ENCODE results near the gene MICA. TPM values are rescaled to one million over a fixed set of nuclear protein-coding genes. Genes with fewer than 3 reads are reported as not detected.
A peak's percentile ranks its signal among the peaks of the same experiment; 100 is the strongest.
"Not testable (repeated sequence)": the region's sequence is repeated elsewhere in the genome, so short reads cannot be mapped to it uniquely, and the experiment has no call there.

Gene MICA
- total RNA-seq, 3 donors from 2014 or later: 4.0 to 6.4 (median 4.7) TPM

GRCh38 chr6:31394381-31394780, 9.0 kb upstream of the MICA start:
- DNase-seq (no peak), ATAC-seq (no peak)
- no peak overlapping the region for H3K4me3 Mint-ChIP-seq
- no peaks in the 10 kb centered on the region for H3K9me3 Mint-ChIP-seq
- H3K27me3 Mint-ChIP-seq (ENCODE audit: low read depth): no peaks in the 10 kb centered on the region
- peaks cover 11% of the 10 kb centered on the region for H3K4me1 Mint-ChIP-seq (ENCODE audit: low read depth)
- H3K36me3 Mint-ChIP-seq (ENCODE audit: insufficient read depth): peaks cover 8% of the 10 kb centered on the region

GRCh38 chr6:31395832-31396231, 7.6 kb upstream of the MICA start:
- Mint-ChIP-seq H3K4me3 (no peak overlapping the region), H3K9me3 (no peaks in the 10 kb centered on the region), H3K4me1 (ENCODE audit: low read depth) (peaks cover 16% of the 10 kb centered on the region), H3K36me3 (ENCODE audit: insufficient read depth) (peaks cover 8% of the 10 kb centered on the region), H3K27me3 (ENCODE audit: low read depth) (no peaks in the 10 kb centered on the region)
- DNase-seq (no peak), ATAC-seq (no peak)

- ATAC-seq (peak; percentile 71 to 84), DNase-seq (peak; percentile 88)
- Mint-ChIP-seq H3K4me1 (ENCODE audit: low read depth) (peaks cover 24% of the 10 kb centered on the region), H3K36me3 (ENCODE audit: insufficient read depth) (peaks cover 8% of the 10 kb centered on the region), H3K4me3 (no peak overlapping the region), H3K27me3 (ENCODE audit: low read depth) (no peaks in the 10 kb centered on the region), H3K9me3 (no peaks in the 10 kb centered on the region)
Measured at GRCh38 chr6:31396422-31397152, 6.8 kb upstream of the MICA start.

GRCh38 chr6:31397153-31397499, 6.3 kb upstream of the MICA start:
- ATAC-seq, H3K4me3 Mint-ChIP-seq: not testable (repeated sequence)

GRCh38 chr6:31397901-31398525, 5.4 kb upstream of the MICA start:
- peaks cover 8% of the 10 kb centered on the region for H3K36me3 Mint-ChIP-seq (ENCODE audit: insufficient read depth)
- H3K4me3 Mint-ChIP-seq: no peak overlapping the region
- DNase-seq (no peak), ATAC-seq (no peak)
- peaks cover 37% of the 10 kb centered on the region for H3K4me1 Mint-ChIP-seq (ENCODE audit: low read depth)
- no peaks in the 10 kb centered on the region for H3K27me3 Mint-ChIP-seq (ENCODE audit: low read depth)
- no peaks in the 10 kb centered on the region for H3K9me3 Mint-ChIP-seq

More at GRCh38 chr6:31397153-31397499, 6.3 kb upstream of the MICA start:
- DNase-seq; H3K36me3 Mint-ChIP-seq (ENCODE audit: insufficient read depth); H3K9me3 Mint-ChIP-seq; H3K27me3 Mint-ChIP-seq (ENCODE audit: low read depth): not testable (repeated sequence)
- H3K4me1 Mint-ChIP-seq (ENCODE audit: low read depth): peaks cover 29% of the 10 kb centered on the region

GRCh38 chr6:31399589-31400466, 3.6 kb upstream of the MICA start:
- no peaks in the 10 kb centered on the region for H3K36me3 Mint-ChIP-seq (ENCODE audit: insufficient read depth)
- ATAC-seq: peak in 1 of 2 donors; percentile 19
- peaks cover 48% of the 10 kb centered on the region for H3K4me1 Mint-ChIP-seq (ENCODE audit: low read depth)

GRCh38 chr6:31400467-31401289, 2.7 kb upstream of the MICA start:
- H3K27me3 Mint-ChIP-seq (ENCODE audit: low read depth): no peaks in the 10 kb centered on the region
- peaks cover 51% of the 10 kb centered on the region for H3K4me1 Mint-ChIP-seq (ENCODE audit: low read depth)
- H3K9me3 Mint-ChIP-seq: no peaks in the 10 kb centered on the region
- peak; percentile 67 for DNase-seq
- no peaks in the 10 kb centered on the region for H3K36me3 Mint-ChIP-seq (ENCODE audit: insufficient read depth)
- peak; percentile 39 for ATAC-seq
- H3K4me3 Mint-ChIP-seq: peak overlapping the region; percentile 95

More at GRCh38 chr6:31399589-31400466, 3.6 kb upstream of the MICA start:
- Mint-ChIP-seq H3K4me3 (peak overlapping the region; percentile 95), H3K9me3 (no peaks in the 10 kb centered on the region), H3K27me3 (ENCODE audit: low read depth) (no peaks in the 10 kb centered on the region)
- peak; percentile 56 for DNase-seq

- Mint-ChIP-seq H3K36me3 (ENCODE audit: insufficient read depth) (no peaks in the 10 kb centered on the region), H3K4me1 (ENCODE audit: low read depth) (peaks cover 58% of the 10 kb centered on the region), H3K4me3 (peak overlapping the region; percentile 95), H3K27me3 (ENCODE audit: low read depth) (no peaks in the 10 kb centered on the region), H3K9me3 (no peaks in the 10 kb centered on the region)
- ATAC-seq: no peak
- no peak for DNase-seq
Measured at GRCh38 chr6:31401403-31401802, 2.0 kb upstream of the MICA start.

- DNase-seq: peak; percentile 37
- peak; percentile 17 to 19 for ATAC-seq
- H3K4me3 Mint-ChIP-seq: peak overlapping the region; percentile 95
- H3K4me1 Mint-ChIP-seq (ENCODE audit: low read depth): peaks cover 62% of the 10 kb centered on the region
- peaks cover under 1% of the 10 kb centered on the region for H3K36me3 Mint-ChIP-seq (ENCODE audit: insufficient read depth)
- no peaks in the 10 kb centered on the region for H3K27me3 Mint-ChIP-seq (ENCODE audit: low read depth)
- H3K9me3 Mint-ChIP-seq: no peaks in the 10 kb centered on the region
Measured at GRCh38 chr6:31402324-31403282, 792 bp upstream of the MICA start.

- H3K36me3 Mint-ChIP-seq (ENCODE audit: insufficient read depth): not testable (repeated sequence)
Measured at GRCh38 chr6:31404061-31404364, 618 bp downstream of the MICA start.

GRCh38 chr6:31405996-31406395, 2.6 kb downstream of the MICA start:
- DNase-seq (no peak), ATAC-seq (no peak)
- peaks cover 9% of the 10 kb centered on the region for H3K36me3 Mint-ChIP-seq (ENCODE audit: insufficient read depth)
- peaks cover 74% of the 10 kb centered on the region for H3K4me1 Mint-ChIP-seq (ENCODE audit: low read depth)
- no peaks in the 10 kb centered on the region for H3K27me3 Mint-ChIP-seq (ENCODE audit: low read depth)
- H3K4me3 Mint-ChIP-seq: no peak overlapping the region
- H3K9me3 Mint-ChIP-seq: no peaks in the 10 kb centered on the region

More at GRCh38 chr6:31404061-31404364, 618 bp downstream of the MICA start:
- H3K27me3 Mint-ChIP-seq (ENCODE audit: low read depth); ATAC-seq; DNase-seq; H3K9me3 Mint-ChIP-seq: not testable (repeated sequence)
- Mint-ChIP-seq H3K4me3 (peak overlapping the region; percentile 95), H3K4me1 (ENCODE audit: low read depth) (peaks cover 70% of the 10 kb centered on the region)

- H3K4me3 Mint-ChIP-seq: no peak overlapping the region
- H3K4me1 Mint-ChIP-seq (ENCODE audit: low read depth): peaks cover 57% of the 10 kb centered on the region
- H3K9me3 Mint-ChIP-seq: no peaks in the 10 kb centered on the region
- H3K36me3 Mint-ChIP-seq (ENCODE audit: insufficient read depth): peaks cover 10% of the 10 kb centered on the region
- H3K27me3 Mint-ChIP-seq (ENCODE audit: low read depth): no peaks in the 10 kb centered on the region
- no peak for DNase-seq
- ATAC-seq: peak in 1 of 2 donors; percentile 24
Measured at GRCh38 chr6:31407699-31408098, 4.3 kb downstream of the MICA start.

- H3K27me3 Mint-ChIP-seq (ENCODE audit: low read depth): no peaks in the 10 kb centered on the region
- peaks cover 33% of the 10 kb centered on the region for H3K36me3 Mint-ChIP-seq (ENCODE audit: insufficient read depth)
- no peaks in the 10 kb centered on the region for H3K9me3 Mint-ChIP-seq
Measured at GRCh38 chr6:31412506-31412905, 9.1 kb downstream of the MICA start.

More at GRCh38 chr6:31412506-31412905, 9.1 kb downstream of the MICA start:
- Mint-ChIP-seq H3K4me1 (ENCODE audit: low read depth) (peaks cover 22% of the 10 kb centered on the region), H3K4me3 (no peak overlapping the region)
- ATAC-seq (no peak), DNase-seq (no peak)

All from activated T-cell treated with anti-CD3 and anti-CD28 coated beads, Interleukin-2, amount 50 U/mL, for 4 hours (primary cell).